GM23338 (cell line): ENCODE results near the gene TAF3. TPM values are rescaled to one million over a fixed set of nuclear protein-coding genes. Genes with fewer than 3 reads are reported as not detected.

Experiments used
- ATAC-seq: fragments of 200-7000 bp; cut with Tn5 transposase; 3 replicates; pipeline ENCODE4 v1.9.1; 2020
- DNase-seq: peaks from one replicate; pipeline ENCODE4 v3.0.0-alpha.2; 2015; ENCODE audit warnings: low spot score
- H2AFZ ChIP-seq: fragments of 200-600 bp; sonication (generic); 2 replicates; pipeline ENCODE4 v1.8.0; 2016; ENCODE audit warnings: antibody characterized with exemption, mild to moderate bottlenecking, moderate library complexity
- H3F3A ChIP-seq: fragments of 200-600 bp; sonication (generic); replicated peaks from 2 replicates; pipeline ENCODE4 v1.8.0; 2017; ENCODE audit warnings: antibody characterized with exemption, mixed run types, low read depth
- H3K27ac ChIP-seq: fragments of 200-600 bp; sonication (generic); 2 replicates; pipeline ENCODE4 v1.6.1; 2016; ENCODE audit warnings: low read depth
- H3K27me3 ChIP-seq: fragments of 200-600 bp; sonication (generic); 2 replicates; pipeline ENCODE4 v1.8.0; 2016; ENCODE audit warnings: mild to moderate bottlenecking, mixed run types, moderate library complexity; ENCODE audit not compliant: insufficient read depth
- H3K36me3 ChIP-seq: fragments of 200-600 bp; sonication (generic); 2 replicates; pipeline ENCODE4 v1.8.0; 2016; ENCODE audit warnings: mild to moderate bottlenecking; ENCODE audit not compliant: insufficient read depth
- H3K4me1 ChIP-seq: fragments of 200-600 bp; sonication (generic); 2 replicates; pipeline ENCODE4 v1.8.0; 2016; ENCODE audit warnings: mild to moderate bottlenecking, moderate library complexity; ENCODE audit not compliant: insufficient read depth
- H3K4me2 ChIP-seq: fragments of 200-600 bp; sonication (generic); 2 replicates; pipeline ENCODE4 v1.7.1; 2017; ENCODE audit warnings: mixed run types
- H3K4me3 ChIP-seq: fragments of 200-600 bp; sonication (generic); 2 replicates; pipeline ENCODE4 v1.6.1; 2016; ENCODE audit warnings: mixed run types
- H3K79me2 ChIP-seq: fragments of 200-600 bp; sonication (generic); replicated peaks from 2 replicates; pipeline ENCODE4 v1.8.0; 2017; ENCODE audit warnings: mild to moderate bottlenecking; ENCODE audit not compliant: insufficient read depth
- H3K9me2 ChIP-seq: fragments of 200-600 bp; sonication (generic); 2 replicates; pipeline ENCODE4 v1.8.0; 2017; ENCODE audit not compliant: insufficient read depth
- H4K20me1 ChIP-seq: fragments of 200-600 bp; sonication (generic); replicated peaks from 2 replicates; pipeline ENCODE4 v1.8.0; 2017; ENCODE audit warnings: mild to moderate bottlenecking; ENCODE audit not compliant: insufficient read depth
- H3K27ac Mint-ChIP-seq: 2 replicates; pipeline ENCODE4 v1.8.0; 2020; ENCODE audit warnings: inconsistent platforms, mild to moderate bottlenecking, moderate library complexity, mixed read lengths
- H3K27me3 Mint-ChIP-seq: 3 replicates; pipeline ENCODE4 v1.8.0; 2022; ENCODE audit warnings: low read depth, mild to moderate bottlenecking, moderate library complexity, mixed read lengths, inconsistent platforms; ENCODE audit not compliant: insufficient read depth, poor library complexity
- H3K36me3 Mint-ChIP-seq: 3 replicates; pipeline ENCODE4 v1.8.0; 2021; ENCODE audit warnings: low read depth, mild to moderate bottlenecking, inconsistent platforms, moderate library complexity, mixed read lengths
- H3K4me1 Mint-ChIP-seq: 3 replicates; pipeline ENCODE4 v1.8.0; 2020; ENCODE audit warnings: mild to moderate bottlenecking, inconsistent platforms, mixed read lengths
- H3K4me3 Mint-ChIP-seq: 3 replicates; pipeline ENCODE4 v1.8.0; 2021; ENCODE audit warnings: moderate library complexity, mild to moderate bottlenecking, inconsistent platforms, mixed read lengths
- H3K9me3 Mint-ChIP-seq: 3 replicates; pipeline ENCODE4 v1.8.0; 2020; ENCODE audit warnings: moderate library complexity, mild to moderate bottlenecking, inconsistent platforms, mixed read lengths
- CREB1 ChIP-seq: fragments of 250-450 bp; sonication (Bioruptor Pico); IDR thresholded peaks from 2 replicates; pipeline ENCODE4 v1.5.0; 2020; ENCODE audit warnings: low read depth, mild to moderate bottlenecking, moderate library complexity
- CTCF ChIP-seq, 2 experiments: fragments of 200-600 bp in 1 of 2; sonication (generic) in 1 of 2; conservative IDR thresholded peaks; 2 replicates each; pipeline versions ENCODE4 v1.5.1 to v1.6.1; 2016 to 2017; ENCODE audit warnings: antibody characterized with exemption in 2 of 2, low read depth in 2 of 2, mild to moderate bottlenecking in 2 of 2, moderate library complexity in 1 of 2
- ETS1 ChIP-seq: IDR thresholded peaks from 2 replicates; pipeline ENCODE4 v1.6.1; 2016; ENCODE audit warnings: antibody characterized with exemption
- EZH2 ChIP-seq: fragments of 200-600 bp; sonication (generic); IDR thresholded peaks from one replicate; pipeline ENCODE4 v1.8.0; 2017; ENCODE audit warnings: antibody characterized with exemption, mild to moderate bottlenecking, low read depth; ENCODE audit not compliant: unreplicated experiment
- EZH2phosphoT487 ChIP-seq: fragments of 200-600 bp; sonication (generic); IDR thresholded peaks from one replicate; pipeline ENCODE4 v1.8.1; 2018; ENCODE audit warnings: antibody characterized with exemption; ENCODE audit not compliant: unreplicated experiment
- JUNB ChIP-seq: IDR thresholded peaks from one replicate; pipeline ENCODE4 v1.6.1; 2016; ENCODE audit warnings: antibody characterized with exemption; ENCODE audit not compliant: unreplicated experiment
- POLR2AphosphoS5 ChIP-seq: IDR thresholded peaks from 2 replicates; pipeline ENCODE4 v1.6.1; 2016; ENCODE audit warnings: antibody characterized with exemption, low read depth
- REST ChIP-seq: IDR thresholded peaks from one replicate; pipeline ENCODE4 v1.6.1; 2018; ENCODE audit warnings: antibody characterized with exemption; ENCODE audit not compliant: unreplicated experiment
- STAT1 ChIP-seq: IDR thresholded peaks from one replicate; pipeline ENCODE4 v1.6.1; 2016; ENCODE audit warnings: antibody characterized with exemption; ENCODE audit not compliant: unreplicated experiment
- ZNF331 ChIP-seq: fragments of 250-450 bp; sonication (Bioruptor Pico); IDR thresholded peaks from 2 replicates; pipeline ENCODE4 v1.5.0; 2020; ENCODE audit warnings: low read depth, mild to moderate bottlenecking, moderate library complexity
- ZNF462 ChIP-seq: fragments of 250-450 bp; sonication (Bioruptor Pico); IDR thresholded peaks from 2 replicates; pipeline ENCODE4 v1.5.0; 2020; ENCODE audit warnings: mild to moderate bottlenecking, moderate library complexity
- polyA plus RNA-seq: library from polyadenylated mRNA; unstranded; fragments of >200 nt; fragmentation: Nextera tagmentation; extraction: Ambion mirVana; gene quantifications from 2 replicates; pipeline ENCODE4 v1.2.1, GENCODE V29; 2016
- total RNA-seq: library from RNA; depleted of rRNA; stranded (reverse); fragments of >200 nt; shearing (Covaris generic); gene quantifications from 2 replicates; pipeline ENCODE4 v1.2.3, GENCODE V29; 2014

The TAF3 gene
- total and polyA plus RNA-seq, 2 experiments from 2014 or later, result 6.4 to 15.2 TPM

GRCh38 chr10:7773845-7774801, 44.2 kb upstream of the TAF3 start:
- H3K9me3 Mint-ChIP-seq, result no peaks in the 10 kb centered on the region
- H3K27ac Mint-ChIP-seq, result no peak overlapping the region
- Histone ChIP-seq H3K79me2 (0 out of 2 replicates have a peak, but pooled peaks cover 4% of the 10 kb centered on the region), H2AFZ (no peak overlapping the region), H3K4me2 (no peak overlapping the region), H3K9me2 (no peaks in the 10 kb centered on the region), H3K4me3 (no peak overlapping the region), H3K27me3 (no peaks in the 10 kb centered on the region), H3K27ac (no peak overlapping the region), H3K36me3 (peaks cover 30% of the 10 kb centered on the region), H4K20me1 (peaks cover 9% of the 10 kb centered on the region), H3F3A (no peaks in the 10 kb centered on the region), H3K4me1 (no peaks in the 10 kb centered on the region)
- DNase-seq (no peak), ATAC-seq (no peak)
- H3K4me3 Mint-ChIP-seq, result no peak overlapping the region
- no peaks in the 10 kb centered on the region for H3K4me1 Mint-ChIP-seq
- peaks cover 1% of the 10 kb centered on the region for H3K27me3 Mint-ChIP-seq
- TF ChIP-seq POLR2AphosphoS5, result no peak
- no peak for TF ChIP-seq REST
- no peak for TF ChIP-seq EZH2phosphoT487
- TF ChIP-seq CREB1 (CRISPR knock-in tag), result no peak
- no peak for TF ChIP-seq JUNB
- TF ChIP-seq EZH2, result no peak
- TF ChIP-seq CTCF (conservative IDR thresholded peaks at IDR 0.05; ENCODE audit: low read depth in 2 of 2), result no peak
- TF ChIP-seq ETS1, result no peak
- TF ChIP-seq ZNF462 (CRISPR knock-in tag), result no peak
- no peak for TF ChIP-seq STAT1
- TF ChIP-seq ZNF331 (CRISPR knock-in tag), result no peak
- peaks cover 56% of the 10 kb centered on the region for H3K36me3 Mint-ChIP-seq
